ENCODE data around the gene TIPIN. TPM values are rescaled to one million over a fixed set of nuclear protein-coding genes. Genes with fewer than 3 reads are reported as not detected.

Gene TIPIN
- total RNA-seq, 1 donor from 2014 or later: 10.8 TPM

GRCh38 chr15:66292571-66293418, 63.7 kb downstream of the TIPIN start:
- TF ChIP-seq CTCF (IDR thresholded peaks at IDR 0.05): no peak
- Mint-ChIP-seq H3K4me3 (peak overlapping the region; percentile 82), H3K27me3 (no peaks in the 10 kb centered on the region), H3K4me1 (peaks cover 28% of the 10 kb centered on the region), H3K36me3 (ENCODE audit: low read depth) (peaks cover 7% of the 10 kb centered on the region), H3K27ac (peak overlapping the region; percentile 89), H3K9me3 (no peaks in the 10 kb centered on the region)
- POLR2A ChIA-PET: interaction anchor here (1.3 to 2.1 kb wide), 3 partner anchors 64 to 988 kb away, joined by 4 to 11 read pairs (median 9); partner anchors contain the start of genes RNU5B-1, RPL4, TIPIN and ZWILCH
- DNase-seq (no peak), ATAC-seq (ENCODE audit: low read depth) (no peak)
- CTCF ChIA-PET: interaction anchor here (4.8 kb wide), 1 partner anchor 206 kb away, joined by 17 read pairs; no protein-coding TSS in a partner anchor
- intact Hi-C loops (cut with micrococcal nuclease): loop anchor here (2.0 to 10.0 kb wide), 5 partner anchors 212 to 988 kb away; partner anchors contain the start of genes RAB11A, RNU5B-1, RPL4 and ZWILCH

- Mint-ChIP-seq H3K27me3 (no peaks in the 10 kb centered on the region), H3K27ac (peak overlapping the region; percentile 89), H3K4me1 (peaks cover 30% of the 10 kb centered on the region), H3K4me3 (peak overlapping the region; percentile 82), H3K36me3 (ENCODE audit: low read depth) (peaks cover 4% of the 10 kb centered on the region), H3K9me3 (no peaks in the 10 kb centered on the region)
- no peak for ATAC-seq (ENCODE audit: low read depth)
- intact Hi-C loops (cut with micrococcal nuclease): loop anchor here (2.0 to 10.0 kb wide), 5 partner anchors 213 to 987 kb away; partner anchors contain the start of genes RAB11A, RNU5B-1, RPL4 and ZWILCH
- CTCF ChIA-PET: interaction anchor here (4.8 kb wide), 1 partner anchor 207 kb away, joined by 17 read pairs; no protein-coding TSS in a partner anchor
- POLR2A ChIA-PET: interaction anchor here (0.6 to 0.7 kb wide), 2 partner anchors 226 to 649 kb away, joined by 4 to 5 read pairs; no protein-coding TSS in a partner anchor
- DNase-seq: no peak
- no peak for TF ChIP-seq CTCF (IDR thresholded peaks at IDR 0.05)
These were observed 64.5 kb downstream of the TIPIN start for GRCh38 chr15:66291816-66292570.

GRCh38 chr15:66290518-66290917, 66.0 kb downstream of the TIPIN start:
- no peak for ATAC-seq (ENCODE audit: low read depth)
- no peak for DNase-seq
- intact Hi-C loops (cut with micrococcal nuclease): loop anchor here (5.0 to 10.0 kb wide), 3 partner anchors 693 to 986 kb away; partner anchors contain the start of gene RNU5B-1
- H3K36me3 Mint-ChIP-seq (ENCODE audit: low read depth): no peaks in the 10 kb centered on the region
- peaks cover 30% of the 10 kb centered on the region for H3K4me1 Mint-ChIP-seq
- no peaks in the 10 kb centered on the region for H3K9me3 Mint-ChIP-seq
- H3K27me3 Mint-ChIP-seq: no peaks in the 10 kb centered on the region
- ChIA-PET POLR2A (no interaction called here), CTCF (interaction anchor here (1.9 to 4.8 kb wide), 2 partner anchors 208 to 652 kb away, joined by 4 to 17 read pairs; no protein-coding TSS in a partner anchor)
- no peak overlapping the region for H3K4me3 Mint-ChIP-seq
- TF ChIP-seq CTCF (IDR thresholded peaks at IDR 0.05): no peak
- no peak overlapping the region for H3K27ac Mint-ChIP-seq

- POLR2A ChIA-PET: interaction anchor here (0.7 kb wide), 1 partner anchor 98 kb away, joined by 4 read pairs; no protein-coding TSS in a partner anchor
These were observed 66.5 kb downstream of the TIPIN start for GRCh38 chr15:66290007-66290406.

More at GRCh38 chr15:66290007-66290406, 66.5 kb downstream of the TIPIN start:
- Mint-ChIP-seq H3K9me3 (no peaks in the 10 kb centered on the region), H3K36me3 (ENCODE audit: low read depth) (no peaks in the 10 kb centered on the region), H3K27ac (no peak overlapping the region), H3K27me3 (no peaks in the 10 kb centered on the region), H3K4me1 (peaks cover 30% of the 10 kb centered on the region), H3K4me3 (no peak overlapping the region)
- intact Hi-C loops (cut with micrococcal nuclease): loop anchor here (5.0 to 10.0 kb wide), 3 partner anchors 693 to 985 kb away; partner anchors contain the start of gene RNU5B-1
- CTCF ChIA-PET: interaction anchor here (1.9 to 4.8 kb wide), 2 partner anchors 208 to 652 kb away, joined by 4 to 17 read pairs; no protein-coding TSS in a partner anchor
- ATAC-seq (ENCODE audit: low read depth) (no peak), DNase-seq (no peak)
- no peak for TF ChIP-seq CTCF (IDR thresholded peaks at IDR 0.05)
